ENCODE data around the gene ADAMTS18.

DNA sequence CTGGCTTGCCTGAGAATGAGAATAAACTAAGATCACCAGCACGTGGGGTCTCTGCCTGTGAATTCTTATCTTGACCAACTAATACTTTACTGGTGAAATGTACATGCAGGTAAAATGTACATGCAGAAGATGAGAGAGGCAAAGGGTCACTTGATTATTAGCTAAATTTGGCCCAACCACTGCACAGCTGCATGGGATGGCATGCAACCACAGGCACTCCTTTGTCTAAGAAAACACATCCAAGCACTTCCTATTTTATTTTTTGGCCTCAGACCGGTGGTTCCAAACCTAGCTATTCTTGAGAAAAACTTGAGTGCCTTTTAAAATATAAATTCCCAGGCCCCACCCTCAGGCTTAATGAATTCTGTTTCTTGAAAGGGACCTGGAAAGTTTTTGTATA is 157.7 kb downstream of the ADAMTS18 start:
- TF ChIP-seq POLR2A (IDR thresholded peaks at IDR 0.05), result no peak
- TF ChIP-seq CTCF (IDR thresholded peaks at IDR 0.05), result no peak

Measured in esophagus squamous epithelium (tissue), 4 donors.